Transverse colon (tissue), 4 donors: Measurements from ENCODE around the gene FAM131A. TPM values are rescaled to one million over a fixed set of nuclear protein-coding genes. Genes with fewer than 3 reads are reported as not detected.

Experiments
- DNase-seq: peaks from one replicate; pipeline ENCODE4 v3.0.0-alpha.2; 2019
- H3K27ac ChIP-seq, 4 donors: fragments of 200-600 bp; sonication (generic); 2 replicates each; pipeline ENCODE4 v1.5.1; 2016 to 2018; ENCODE audit warnings: inconsistent platforms in 4 of 4
- H3K27me3 ChIP-seq: fragments of 200-600 bp; sonication (generic); 2 replicates; pipeline ENCODE4 v1.5.1; 2017; ENCODE audit warnings: inconsistent platforms
- H3K36me3 ChIP-seq, 4 donors: fragments of 200-600 bp; sonication (generic); 2 replicates each; pipeline ENCODE4 v1.5.1; 2017 to 2019; ENCODE audit warnings: inconsistent platforms in 4 of 4
- H3K4me1 ChIP-seq, 4 donors: fragments of 200-600 bp; sonication (generic); 2 replicates each; pipeline ENCODE4 v1.5.1; 2017 to 2020; ENCODE audit warnings: inconsistent platforms in 4 of 4
- H3K4me3 ChIP-seq, 4 donors: fragments of 200-600 bp; sonication (generic); 1 replicate in 1 of 4; 2 replicates in 3 of 4; pipeline versions ENCODE4 v1.5.1 to v1.6.1; 2017 to 2019; ENCODE audit warnings: inconsistent platforms in 4 of 4
- H3K9me3 ChIP-seq, 2 donors: fragments of 200-600 bp; sonication (generic); 2 replicates each; pipeline ENCODE4 v1.5.1; 2017 to 2019; ENCODE audit warnings: inconsistent platforms in 2 of 2
- CTCF ChIP-seq, 5 experiments: fragments of 200-600 bp in 3 of 5; fragments of 450-650 bp in 2 of 5; sonication (generic) in 3 of 5; IDR thresholded peaks; 1 replicate in 2 of 5; 2 replicates in 3 of 5; pipeline ENCODE4 v1.5.1; 2016 to 2017; ENCODE audit warnings: antibody characterized with exemption in 5 of 5, inconsistent platforms in 3 of 5, mild to moderate bottlenecking in 2 of 5, moderate library complexity in 1 of 5
- EP300 ChIP-seq: sonication (generic); formaldehyde crosslinking; IDR thresholded peaks from one replicate; pipeline ENCODE4 v1.6.1; 2017; ENCODE audit warnings: antibody characterized with exemption, low read depth
- POLR2A ChIP-seq: fragments of 450-650 bp; IDR thresholded peaks from one replicate; pipeline ENCODE4 v1.6.1; 2016; ENCODE audit warnings: antibody characterized with exemption, mild to moderate bottlenecking, moderate library complexity
- POLR2AphosphoS5 ChIP-seq, 3 donors: sonication (generic); formaldehyde crosslinking; IDR thresholded peaks; one replicate each; pipeline ENCODE4 v1.6.1; 2016; ENCODE audit warnings: antibody characterized with exemption in 3 of 3
- WGBS, 2 donors: methylation state at CpG; one replicate each; pipeline ENCODE4 v1.1.5; 2018; ENCODE audit warnings: low coverage in 1 of 2; 5-methylcytosine and 5-hydroxymethylcytosine counted together
- in situ Hi-C, 4 donors: fragments of 200-750 bp; cut with MboI; loops; one replicate each; pipeline versions ENCODE4 v1.15.0 to v1.15.1; 2017; ENCODE audit warnings: low sequenced_read_pairs in 3 of 4, low pct_ligation_motif_present in 1 of 4, low pct_unique_long_range_greater_than_20kb in 1 of 4
- intact Hi-C: fragments of 100-400 bp; cut with DNase I; formaldehyde crosslinking; loops from one replicate; pipeline ENCODE4 v1.15.1; 2023; ENCODE audit warnings: low total_unique reads
- total RNA-seq, 4 donors: library from RNA; depleted of rRNA; stranded (reverse); fragments of >200 nt; gene quantifications; one replicate each; pipeline ENCODE4 v1.1.0, GENCODE V29; 2016

FAM131A gene
- total RNA-seq, 4 donors from 2014 or later: 18.5 to 41.1 (median 28.8) TPM

DNA sequence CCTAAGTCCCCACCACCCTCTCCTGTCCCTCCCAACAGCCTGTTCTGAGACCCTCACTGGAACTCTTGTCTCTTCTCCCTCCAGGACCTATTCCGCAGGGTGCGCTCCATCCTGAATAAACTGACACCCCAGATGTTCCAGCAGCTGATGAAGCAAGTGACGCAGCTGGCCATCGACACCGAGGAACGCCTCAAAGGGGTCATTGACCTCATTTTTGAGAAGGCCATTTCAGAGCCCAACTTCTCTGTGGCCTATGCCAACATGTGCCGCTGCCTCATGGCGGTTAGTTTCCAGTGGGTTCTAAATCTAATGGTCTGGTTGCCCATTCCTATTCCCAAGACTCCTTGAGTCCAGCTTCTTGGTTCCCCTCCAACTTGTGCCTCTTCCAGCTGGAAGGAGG is 13.7 kb upstream of the FAM131A start:
- WGBS, 2 donors: 95 to 100% methylated on average over 2 to 8 of the region's 8 CpGs
- no peak overlapping the region for H3K27ac ChIP-seq
- H3K9me3 ChIP-seq: no peaks in the 10 kb centered on the region
- H3K36me3 ChIP-seq: peaks cover 1 to 81% (median 47%) of the 10 kb centered on the region in 4 donors
- no peak overlapping the region for H3K4me3 ChIP-seq
- no peaks in the 10 kb centered on the region for H3K27me3 ChIP-seq
- in situ Hi-C loops: no loop called here
- H3K4me1 ChIP-seq: peaks cover 11 to 21% (median 19%) of the 10 kb centered on the region in 4 donors
- no peak for DNase-seq
- no peak for TF ChIP-seq CTCF (IDR thresholded peaks at IDR 0.05)
- TF ChIP-seq POLR2A: no peak
- no peak for TF ChIP-seq EP300
- no peak for TF ChIP-seq POLR2AphosphoS5 (IDR thresholded peaks at IDR 0.05)
- intact Hi-C loops: no loop called here

- H3K4me1 ChIP-seq: peaks cover 3 to 5% (median 5%) of the 10 kb centered on the region in 4 donors
- DNase-seq: no peak
- 90 to 100% methylated on average over 1 to 13 of the region's 13 CpGs for WGBS, 2 donors
- TF ChIP-seq POLR2A (no peak), POLR2AphosphoS5 (IDR thresholded peaks at IDR 0.05) (no peak), EP300 (no peak), CTCF (IDR thresholded peaks at IDR 0.05) (no peak)
- H3K4me3 ChIP-seq: no peak overlapping the region
- no peak overlapping the region for H3K27ac ChIP-seq
- H3K27me3 ChIP-seq: no peaks in the 10 kb centered on the region
- intact Hi-C loops: no loop called here
- in situ Hi-C loops: no loop called here
- H3K9me3 ChIP-seq: no peaks in the 10 kb centered on the region
- H3K36me3 ChIP-seq: peaks cover 1 to 97% (median 54%) of the 10 kb centered on the region in 4 donors
Observed at GRCh38 chr3:184325269-184325668, 12.1 kb upstream of the FAM131A start.

DNA sequence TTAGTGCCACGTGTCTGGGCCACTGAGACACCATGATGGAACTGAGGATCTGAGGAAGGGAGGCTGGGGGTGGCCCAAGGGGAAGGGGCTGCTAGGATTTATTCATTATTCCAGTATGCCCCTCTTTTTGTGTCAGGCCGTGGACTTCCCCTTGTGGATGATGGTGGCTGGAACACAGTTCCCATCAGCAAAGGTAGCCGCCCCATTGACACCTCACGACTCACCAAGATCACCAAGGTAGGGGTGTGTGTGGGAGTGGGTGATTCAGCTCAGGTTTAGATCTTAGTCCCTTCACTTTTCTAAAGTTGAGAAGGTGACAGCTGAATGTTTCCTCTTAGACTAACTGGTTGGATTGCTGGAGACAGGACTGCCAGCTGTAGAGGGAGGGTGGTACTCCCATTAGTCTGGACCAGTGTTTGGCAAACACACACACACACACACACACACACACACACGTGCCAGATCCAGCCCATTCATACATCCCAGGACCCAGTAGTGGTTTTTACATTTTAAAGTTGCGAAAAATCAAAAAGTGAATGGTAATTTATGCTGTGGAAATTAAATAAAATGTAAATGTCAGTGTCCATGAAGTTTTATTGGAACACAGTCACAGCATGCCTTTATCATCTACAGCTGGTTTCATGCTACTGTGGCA is 11.6 kb upstream of the FAM131A start:
- 80% methylated on average over 6 of the region's 6 CpGs; no CpG with 5 or more reads in 1 of the 2 donors for WGBS, 2 donors
- in situ Hi-C loops: no loop called here
- TF ChIP-seq CTCF (IDR thresholded peaks at IDR 0.05) (no peak), POLR2A (no peak), EP300 (no peak), POLR2AphosphoS5 (IDR thresholded peaks at IDR 0.05) (no peak)
- Histone ChIP-seq H3K36me3 (peaks cover 1 to 100% (median 55%) of the 10 kb centered on the region in 4 donors), H3K4me3 (no peak overlapping the region), H3K27ac (no peak overlapping the region), H3K4me1 (no peaks in the 10 kb centered on the region), H3K9me3 (no peaks in the 10 kb centered on the region), H3K27me3 (no peaks in the 10 kb centered on the region)
- DNase-seq: no peak
- intact Hi-C loops: no loop called here

DNA sequence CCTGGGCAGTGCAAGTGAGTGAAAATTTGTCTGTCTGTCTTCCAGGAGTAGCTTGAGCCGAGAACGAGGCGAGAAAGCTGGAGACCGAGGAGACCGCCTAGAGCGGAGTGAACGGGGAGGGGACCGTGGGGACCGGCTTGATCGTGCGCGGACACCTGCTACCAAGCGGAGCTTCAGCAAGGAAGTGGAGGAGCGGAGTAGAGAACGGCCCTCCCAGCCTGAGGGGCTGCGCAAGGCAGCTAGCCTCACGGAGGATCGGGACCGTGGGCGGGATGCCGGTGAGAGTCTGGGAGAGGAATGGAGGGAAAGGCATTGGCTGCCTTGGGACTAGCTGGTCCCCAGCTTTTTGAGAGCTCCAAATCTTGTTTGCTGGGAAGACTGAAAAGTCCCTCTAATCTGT is 10.2 kb upstream of the FAM131A start:
- TF ChIP-seq POLR2AphosphoS5 (IDR thresholded peaks at IDR 0.05): no peak
- no peak for TF ChIP-seq POLR2A
- no peak for TF ChIP-seq CTCF (IDR thresholded peaks at IDR 0.05)
- no peak for TF ChIP-seq EP300
- Histone ChIP-seq H3K36me3 (peaks cover 0 to 100% (median 52%) of the 10 kb centered on the region in 4 donors), H3K4me1 (no peaks in the 10 kb centered on the region), H3K27ac (no peak overlapping the region), H3K9me3 (no peaks in the 10 kb centered on the region), H3K4me3 (no peak overlapping the region), H3K27me3 (no peaks in the 10 kb centered on the region)
- in situ Hi-C loops (no loop called here), intact Hi-C loops (no loop called here)
- WGBS, 2 donors: 94 to 100% methylated on average over 4 to 21 of the region's 21 CpGs
- no peak for DNase-seq
